SW 1271 (cell line): Measurements from ENCODE around the gene UNC5C.

Experiments used
- DNase-seq, 2 experiments: peaks; one replicate each; lab custom pipeline; 2025; lab: John Stamatoyannopoulos, UW

Gene UNC5C

DNA sequence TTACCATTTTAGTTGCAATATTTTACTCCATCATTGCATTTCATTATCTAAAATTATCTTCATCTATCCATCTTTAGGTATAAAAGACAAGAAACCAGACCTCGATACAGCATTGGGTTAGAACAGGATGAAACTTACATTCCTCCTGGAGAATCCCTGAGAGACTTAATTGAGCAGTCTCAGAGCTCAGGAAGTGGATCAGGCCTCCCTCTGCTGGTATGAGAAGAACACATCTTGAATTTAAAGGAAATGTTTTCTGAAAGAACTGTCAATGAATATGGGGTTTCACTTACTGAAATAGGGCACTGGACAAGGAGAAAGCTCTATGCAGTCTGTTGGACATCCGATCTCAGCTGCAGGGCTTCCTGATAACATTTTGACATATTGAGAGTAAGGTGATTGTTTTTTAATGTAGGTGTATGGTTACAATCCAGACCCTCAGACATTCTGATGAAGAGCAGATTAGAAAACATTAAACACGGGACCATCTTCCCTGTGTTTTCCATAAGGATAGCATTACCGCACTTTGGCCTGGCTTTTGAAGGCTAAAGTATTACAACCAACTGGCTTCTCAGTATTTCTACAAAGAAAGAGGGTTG lies 423.8 kb downstream of the UNC5C start:
- peak; percentile 2 to 35 for DNase-seq

- DNase-seq: no peak
Measured at GRCh38 chr4:95122001-95122400, 426.8 kb downstream of the UNC5C start.

- DNase-seq: no peak
Measured at GRCh38 chr4:95120456-95120855, 428.3 kb downstream of the UNC5C start.

DNA sequence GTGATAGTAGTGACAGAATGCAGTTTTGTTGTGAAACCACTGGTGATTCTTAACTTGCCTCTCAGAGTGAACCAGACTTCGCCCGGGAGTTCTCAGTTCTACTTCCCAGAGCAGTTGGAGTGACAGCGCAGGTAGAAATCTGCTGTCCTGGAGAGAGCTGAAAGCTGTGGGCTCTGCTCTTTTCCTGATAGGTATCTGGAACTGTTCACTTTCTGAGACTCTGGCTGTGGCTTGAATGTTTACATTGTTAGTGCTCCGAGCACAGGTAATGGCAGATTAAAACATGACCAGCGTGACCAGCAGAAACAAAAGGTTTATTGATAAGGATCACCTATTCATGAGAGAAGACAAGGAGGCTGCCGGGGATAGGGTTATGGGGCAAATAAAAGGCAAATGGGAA lies 430.3 kb downstream of the UNC5C start:
- DNase-seq: no peak

- no peak for DNase-seq
Measured at GRCh38 chr4:95114521-95114920, 434.3 kb downstream of the UNC5C start.
